GM18511 (cell line): ENCODE measurements around the gene ZNF544.
"Not testable (repeated sequence)": the region's sequence is repeated elsewhere in the genome, so short reads cannot be mapped to it uniquely, and the experiment has no call there.

ENCODE experiments used
- ATAC-seq: cut with Tn5 transposase; IDR thresholded peaks from one replicate; pipeline ENCODE4 v1.9.1; 2021; ENCODE audit warnings: mild to moderate bottlenecking, moderate library complexity; ENCODE audit not compliant: unreplicated experiment

The ZNF544 gene

DNA sequence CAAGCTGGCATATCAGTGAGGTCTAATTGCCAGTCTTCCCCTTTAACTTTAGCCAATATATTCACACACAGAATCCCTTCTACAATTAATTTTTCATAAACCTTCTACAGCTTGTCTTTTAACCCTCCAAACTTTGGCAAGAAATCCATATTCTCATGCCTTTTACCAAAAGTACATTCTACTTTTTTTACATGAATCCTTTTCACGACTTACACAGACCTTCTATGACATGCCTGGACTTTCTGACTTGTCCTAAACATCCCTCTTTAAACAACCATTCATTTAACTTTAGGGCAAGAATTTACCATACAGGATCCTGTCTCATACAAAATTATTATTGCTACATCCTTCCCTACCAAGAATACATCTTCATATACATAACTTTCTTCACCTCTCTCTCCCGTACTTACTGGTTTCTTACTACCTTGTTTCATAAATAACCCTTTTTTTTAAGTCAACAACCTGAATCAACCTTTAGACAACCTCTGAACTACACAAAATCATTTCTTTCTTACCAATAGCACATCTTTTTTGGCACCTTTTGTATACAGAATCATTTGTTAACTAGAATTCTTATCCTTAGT, 23.5 kb downstream of the ZNF544 start:
- no peak for ATAC-seq

DNA sequence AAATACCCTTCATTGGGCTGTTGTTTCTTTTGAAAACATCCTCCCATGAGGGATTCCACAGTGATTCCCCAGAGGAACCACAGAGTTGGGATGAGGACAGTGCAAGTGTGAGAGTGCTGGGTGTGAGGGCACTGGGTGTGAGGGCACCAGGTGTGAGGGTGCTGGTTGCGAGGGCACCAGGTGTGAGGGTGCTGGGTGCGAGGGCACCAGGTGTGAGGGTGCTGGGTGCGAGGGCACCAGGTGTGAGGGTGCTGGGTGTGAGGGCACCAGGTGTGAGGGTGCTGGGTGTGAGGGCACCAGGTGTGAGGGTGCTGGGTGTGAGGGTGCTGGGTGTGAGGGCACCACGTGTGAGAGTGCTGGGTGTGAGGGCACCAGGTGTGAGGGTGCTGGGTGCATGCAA, 29.5 kb downstream of the ZNF544 start:
- not testable (repeated sequence) for ATAC-seq

DNA sequence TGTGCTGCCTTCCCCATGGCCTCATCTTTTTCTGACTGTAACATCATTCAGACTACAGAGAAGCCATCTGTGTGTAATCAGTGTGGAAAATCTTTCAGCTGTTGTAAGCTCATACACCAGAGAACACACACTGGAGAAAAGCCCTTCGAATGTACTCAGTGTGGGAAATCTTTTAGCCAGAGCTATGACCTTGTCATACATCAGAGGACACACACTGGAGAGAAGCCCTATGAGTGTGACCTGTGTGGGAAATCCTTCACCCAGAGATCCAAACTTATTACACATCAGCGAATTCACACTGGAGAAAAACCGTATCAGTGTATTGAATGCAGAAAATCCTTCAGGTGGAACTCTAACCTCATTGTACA, 32.9 kb downstream of the ZNF544 start:
- no peak for ATAC-seq

DNA sequence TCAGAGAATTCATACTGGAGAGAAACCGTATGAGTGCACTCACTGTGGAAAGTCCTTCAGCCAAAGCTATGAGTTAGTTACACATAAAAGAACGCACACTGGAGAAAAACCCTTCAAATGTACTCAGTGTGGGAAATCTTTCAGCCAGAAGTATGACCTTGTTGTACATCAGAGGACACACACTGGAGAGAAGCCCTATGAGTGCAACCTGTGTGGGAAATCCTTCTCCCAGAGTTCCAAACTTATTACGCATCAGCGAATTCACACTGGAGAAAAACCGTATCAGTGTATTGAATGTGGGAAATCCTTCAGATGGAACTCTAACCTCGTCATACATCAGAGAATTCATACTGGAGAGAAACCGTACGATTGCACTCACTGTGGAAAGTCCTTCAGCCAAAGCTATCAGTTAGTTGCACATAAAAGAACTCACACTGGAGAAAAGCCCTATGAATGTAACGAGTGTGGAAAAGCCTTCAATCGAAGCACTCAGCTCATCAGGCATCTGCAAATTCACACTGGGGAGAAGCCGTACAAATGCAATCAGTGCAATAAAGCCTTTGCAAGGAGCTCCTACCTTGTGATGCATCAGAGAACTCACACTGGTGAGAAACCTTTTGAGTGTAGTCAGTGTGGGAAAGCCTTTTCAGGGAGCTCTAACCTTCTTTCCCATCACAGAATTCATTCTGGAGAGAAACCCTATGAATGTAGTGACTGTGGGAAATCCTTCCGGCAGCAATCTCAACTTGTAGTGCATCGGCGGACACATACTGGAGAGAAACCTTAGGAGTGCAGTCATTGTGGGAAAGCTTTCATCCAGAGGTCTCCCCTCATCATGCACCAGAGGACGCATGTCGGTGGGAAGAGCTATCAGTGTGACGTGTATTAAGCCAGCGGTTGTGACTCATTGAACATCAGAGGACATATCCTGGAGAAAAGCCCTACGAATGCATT, 33.5 kb downstream of the ZNF544 start:
- ATAC-seq, result no peak

DNA sequence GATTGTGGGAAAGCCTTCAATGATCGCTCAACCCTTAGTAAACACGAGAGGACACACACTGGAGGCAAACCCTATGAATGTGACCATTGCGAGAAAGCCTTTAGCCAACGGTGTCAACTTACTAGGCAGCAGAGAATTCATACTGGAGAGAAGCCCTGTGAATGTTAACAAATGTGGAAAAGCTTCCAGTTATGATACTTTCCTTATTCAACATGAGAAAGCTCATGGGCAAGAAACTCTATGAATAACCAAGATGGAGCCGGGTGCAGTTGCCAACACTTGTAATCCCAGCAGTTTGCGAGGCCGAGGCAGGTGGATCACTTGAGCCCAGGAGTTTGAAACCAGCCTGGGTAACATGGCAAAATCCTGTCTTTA, 34.2 kb downstream of the ZNF544 start:
- ATAC-seq, result no peak

DNA sequence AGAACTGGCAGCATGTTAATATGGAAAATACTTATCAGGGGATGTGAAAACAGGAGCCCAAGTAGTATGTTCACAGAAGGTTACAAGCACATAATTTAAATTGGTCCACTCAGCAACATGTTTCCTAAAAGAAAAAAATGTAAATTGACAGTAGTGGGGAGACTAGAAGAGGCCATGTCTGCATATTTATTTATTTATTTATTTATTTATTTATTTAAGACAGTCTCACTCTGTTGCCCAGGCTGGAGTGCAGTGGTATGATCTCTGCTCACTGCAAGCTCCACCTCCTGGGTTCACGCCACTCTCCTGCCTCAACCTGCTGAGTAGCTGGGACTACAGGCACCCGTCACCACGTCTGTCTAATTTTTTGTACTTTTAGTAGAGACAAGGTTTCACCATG, 36.4 kb downstream of the ZNF544 start:
- ATAC-seq, result no peak

DNA sequence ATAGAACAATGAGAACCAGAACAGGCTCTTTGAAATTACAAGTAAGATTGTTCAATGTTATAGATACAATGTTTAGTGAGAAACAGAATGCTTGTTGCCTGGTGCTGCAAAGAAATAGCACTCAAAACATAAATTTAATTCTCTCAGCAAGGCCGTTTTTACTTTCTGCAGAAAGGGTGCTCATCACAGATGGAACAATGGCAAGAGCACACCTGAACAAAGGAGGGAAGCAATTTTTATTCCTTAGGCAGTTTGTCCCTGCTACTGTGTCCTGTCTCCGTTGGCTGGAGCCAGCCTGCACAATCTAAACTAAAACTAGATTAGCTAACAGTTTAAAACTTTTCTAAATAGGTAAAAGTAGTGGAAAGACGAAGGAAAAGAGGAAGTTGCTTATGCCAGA, 39.6 kb downstream of the ZNF544 start:
- ATAC-seq, result no peak

DNA sequence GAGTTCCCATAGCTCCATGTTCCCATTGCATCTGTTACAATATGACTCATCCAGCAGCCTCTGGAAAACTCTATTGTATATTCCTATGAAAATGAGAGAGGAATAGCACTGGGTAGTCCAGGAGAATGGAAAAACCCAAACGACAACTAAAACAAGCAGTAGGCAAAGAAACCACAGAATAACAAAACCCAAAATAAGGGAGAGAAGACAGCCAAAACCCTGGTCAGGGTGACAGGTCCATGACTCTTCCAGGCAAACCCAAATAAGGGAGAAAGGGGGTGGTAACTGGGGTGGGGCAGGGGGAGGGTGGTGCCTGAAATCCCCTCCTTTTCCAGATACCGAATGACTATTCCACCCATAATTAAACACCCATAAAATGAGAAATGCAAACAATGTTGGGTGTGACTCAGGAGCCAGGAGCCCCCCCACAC, 46.1 kb downstream of the ZNF544 start:
- no peak for ATAC-seq

DNA sequence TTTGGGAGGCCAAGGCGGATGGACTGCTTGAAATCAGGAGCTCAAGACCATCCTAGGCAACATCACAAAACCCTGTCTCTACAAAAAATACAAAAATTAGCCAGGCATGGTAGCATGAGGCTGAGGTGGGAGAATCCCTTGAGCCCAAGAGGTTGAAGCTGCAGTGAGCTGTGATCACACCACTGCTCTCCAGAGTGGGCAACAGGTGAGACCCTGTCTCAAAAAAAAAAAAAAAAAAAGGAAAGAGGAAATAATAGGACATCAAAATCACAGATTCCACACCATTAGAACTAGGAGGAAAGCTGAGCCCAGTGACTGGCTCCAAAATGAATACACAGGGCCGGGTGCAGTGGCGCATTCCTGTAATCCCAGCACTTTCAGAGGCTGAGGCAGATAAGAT, 46.9 kb downstream of the ZNF544 start:
- ATAC-seq, result no peak

DNA sequence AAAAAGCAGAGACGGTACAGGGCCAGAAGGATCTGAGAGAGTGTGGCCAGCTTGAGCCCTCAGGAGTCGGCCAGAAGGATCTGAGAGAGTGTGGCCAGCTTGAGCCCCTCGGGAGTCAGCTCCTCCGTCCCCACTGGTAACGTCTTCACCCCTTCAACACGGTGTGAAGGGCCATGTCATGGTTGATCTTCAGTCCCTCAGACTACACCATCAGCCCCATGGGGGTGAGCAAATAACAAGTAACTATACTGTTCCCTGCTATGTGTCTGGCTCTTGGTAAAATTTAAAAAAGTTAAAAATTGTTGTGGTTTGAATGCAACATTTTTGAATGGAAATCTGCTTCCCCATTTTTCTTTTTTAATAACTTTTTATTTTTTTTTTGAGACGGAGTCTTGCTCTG, 48.5 kb downstream of the ZNF544 start:
- ATAC-seq, result no peak

DNA sequence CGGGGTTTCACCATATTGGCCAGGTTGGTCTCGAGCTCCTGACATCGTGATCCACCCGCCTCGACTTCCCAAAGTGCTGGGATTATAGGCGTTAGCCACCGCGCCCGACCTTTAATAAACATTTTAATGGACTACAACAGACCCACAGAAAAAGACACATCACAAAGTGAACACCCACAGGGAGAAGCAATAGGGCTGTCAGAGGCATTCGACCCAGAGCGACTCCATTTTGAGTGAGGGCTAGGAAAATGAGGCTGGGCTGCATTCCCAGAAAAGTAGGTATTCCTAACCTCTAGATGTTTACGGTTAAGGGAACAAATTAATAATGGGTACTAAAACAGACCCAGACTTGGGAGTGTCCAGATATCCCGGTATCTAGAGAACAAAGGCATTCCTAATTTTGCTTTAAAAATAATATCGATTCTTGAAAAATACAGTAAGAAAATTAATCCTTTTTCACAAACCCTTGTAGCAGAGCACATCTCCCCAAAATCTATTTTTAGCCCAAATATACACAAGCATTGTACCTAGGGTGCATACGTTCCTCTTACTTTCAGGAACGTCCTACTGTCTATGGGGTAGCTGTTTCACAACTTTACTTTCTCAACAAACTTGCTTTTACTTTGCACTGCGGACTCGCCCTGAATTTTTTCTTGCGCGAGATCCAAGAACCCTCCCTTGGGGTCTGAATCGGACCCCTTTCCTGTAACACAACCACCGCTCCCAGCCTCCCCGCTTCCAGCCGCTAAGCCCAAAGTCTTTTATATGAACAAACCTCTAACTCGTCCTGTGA, 49.2 kb downstream of the ZNF544 start:
- ATAC-seq, result peak; percentile 1

DNA sequence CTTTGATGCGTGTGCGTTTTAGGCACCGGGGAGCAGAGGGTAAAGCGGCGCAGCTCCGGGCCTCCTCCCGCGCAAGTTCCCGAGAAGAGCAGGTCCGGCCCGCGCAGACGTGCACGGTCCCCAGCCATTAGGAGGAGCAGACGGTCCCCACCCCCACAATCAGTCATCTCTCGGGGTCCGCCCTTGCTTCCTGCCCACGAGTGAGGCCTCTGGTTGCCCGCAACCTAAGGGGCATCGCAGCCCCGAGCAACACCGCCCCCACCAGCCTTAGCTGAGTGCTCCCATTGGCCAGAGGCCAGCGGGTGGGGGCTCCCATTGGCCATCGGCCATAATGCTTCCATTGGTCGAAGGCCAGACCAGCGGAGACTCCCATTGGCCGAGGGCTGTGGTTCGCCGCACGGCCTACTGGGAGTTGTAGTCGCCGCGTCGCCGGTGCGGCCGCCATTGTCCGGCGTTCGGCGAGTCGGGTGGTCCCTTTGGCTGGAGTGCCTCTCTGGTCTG, 49.9 kb downstream of the ZNF544 start, which contains the start of gene ZNF8:
TSS of gene ZNF8 (plus strand) at position 415 of the 501 bp plus-strand sequence. CDS start 127 bp downstream, outside the sequence.
- ATAC-seq, result peak; percentile 96

DNA sequence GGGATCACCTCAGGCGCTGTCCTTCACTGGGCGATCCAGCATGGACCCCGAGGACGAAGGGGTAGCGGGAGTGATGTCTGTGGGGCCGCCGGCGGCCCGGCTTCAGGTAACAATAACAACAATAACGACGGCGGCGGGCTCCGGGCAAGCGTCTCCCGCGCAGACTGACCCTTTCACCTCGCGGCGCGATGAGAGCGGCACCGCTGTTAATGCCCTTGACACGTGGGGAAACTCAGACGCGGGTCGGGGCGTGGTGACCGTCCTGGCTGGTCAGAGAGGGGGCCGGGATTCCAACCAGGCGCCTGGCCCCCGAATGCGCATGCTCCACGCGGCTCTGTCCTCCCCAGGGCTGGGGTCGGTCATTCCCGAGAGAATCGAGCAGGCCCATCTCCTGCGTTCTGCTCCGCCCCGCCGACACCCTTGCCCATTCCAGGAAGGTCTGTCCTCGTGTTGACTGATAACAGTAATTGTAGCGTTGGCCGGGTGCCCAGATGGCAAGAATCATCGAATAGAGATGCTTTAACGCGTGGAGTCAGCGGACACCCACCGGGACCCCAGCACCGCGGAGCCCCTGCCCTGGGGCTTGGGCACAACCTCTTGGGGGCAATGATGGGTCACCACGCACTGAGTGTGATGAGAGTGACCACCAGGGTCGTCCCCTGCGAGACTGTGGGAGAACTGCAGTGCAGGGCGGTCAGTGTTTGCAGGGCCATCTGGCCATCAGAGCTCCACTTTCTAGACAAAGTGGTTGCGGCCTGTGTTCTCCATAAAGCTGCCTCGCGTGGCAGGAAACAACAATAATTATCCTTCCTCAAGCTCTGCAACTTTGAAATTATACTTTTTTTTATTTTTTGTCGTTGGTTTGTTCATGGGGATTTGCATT, 50.6 kb downstream of the ZNF544 start:
- peak; percentile 25 for ATAC-seq

DNA sequence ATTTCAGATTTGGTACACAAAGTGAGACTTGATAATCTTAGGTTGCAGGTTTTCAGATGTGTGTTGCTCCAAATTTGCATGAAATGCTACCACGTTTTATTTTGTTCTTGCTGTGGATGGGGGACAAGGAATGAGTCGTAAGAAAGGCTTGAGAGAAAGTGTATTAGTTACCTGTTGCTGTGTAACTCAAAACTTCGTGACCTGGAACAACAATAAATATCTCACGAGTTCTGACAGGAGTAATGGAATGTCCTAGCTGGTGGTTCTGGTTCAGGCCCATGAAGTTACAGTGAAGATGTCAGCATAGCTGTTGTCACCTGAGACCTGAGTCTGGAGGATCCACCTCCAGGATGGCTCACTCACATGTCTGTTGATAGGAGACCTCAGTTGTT, 51.2 kb downstream of the ZNF544 start:
- ATAC-seq, result no peak

DNA sequence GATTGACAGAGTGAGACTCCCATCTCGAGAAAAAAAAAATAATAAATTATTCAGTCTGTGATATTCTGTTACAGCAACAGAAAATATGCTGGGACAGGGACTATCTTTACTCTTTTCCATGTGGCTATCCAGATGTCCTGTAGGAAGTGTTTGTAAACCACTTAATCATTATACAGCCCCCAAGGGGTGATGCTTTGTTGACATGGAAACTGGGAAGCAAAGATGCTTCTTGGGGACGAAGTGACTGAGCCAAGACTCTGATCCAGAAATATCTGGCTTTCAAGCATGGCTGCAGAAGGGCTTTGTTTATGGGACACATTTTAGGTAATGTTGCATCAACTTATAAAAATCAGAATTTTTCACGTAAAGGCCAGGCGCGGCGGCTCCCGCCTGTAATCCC, 55.5 kb downstream of the ZNF544 start:
- ATAC-seq, result no peak

DNA sequence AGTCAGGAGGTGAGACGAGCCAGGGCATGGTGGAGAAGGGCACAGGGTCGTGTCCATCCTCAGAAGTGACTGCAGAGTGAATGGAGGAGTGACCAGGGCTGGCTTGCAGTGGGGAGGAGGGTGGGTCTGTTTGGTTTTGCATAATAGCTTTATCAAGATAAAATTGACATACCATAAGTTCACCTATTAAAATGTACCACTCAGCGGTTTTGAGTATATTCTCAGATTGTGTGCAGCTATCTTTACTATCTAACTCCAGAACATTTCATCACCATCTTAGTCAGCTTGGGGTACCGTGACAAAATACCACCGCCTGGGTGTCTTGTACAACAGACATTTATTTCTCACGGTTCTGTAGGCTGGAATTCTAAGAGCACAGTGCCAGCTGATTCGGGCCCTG, 63.2 kb downstream of the ZNF544 start:
- ATAC-seq, result no peak

DNA sequence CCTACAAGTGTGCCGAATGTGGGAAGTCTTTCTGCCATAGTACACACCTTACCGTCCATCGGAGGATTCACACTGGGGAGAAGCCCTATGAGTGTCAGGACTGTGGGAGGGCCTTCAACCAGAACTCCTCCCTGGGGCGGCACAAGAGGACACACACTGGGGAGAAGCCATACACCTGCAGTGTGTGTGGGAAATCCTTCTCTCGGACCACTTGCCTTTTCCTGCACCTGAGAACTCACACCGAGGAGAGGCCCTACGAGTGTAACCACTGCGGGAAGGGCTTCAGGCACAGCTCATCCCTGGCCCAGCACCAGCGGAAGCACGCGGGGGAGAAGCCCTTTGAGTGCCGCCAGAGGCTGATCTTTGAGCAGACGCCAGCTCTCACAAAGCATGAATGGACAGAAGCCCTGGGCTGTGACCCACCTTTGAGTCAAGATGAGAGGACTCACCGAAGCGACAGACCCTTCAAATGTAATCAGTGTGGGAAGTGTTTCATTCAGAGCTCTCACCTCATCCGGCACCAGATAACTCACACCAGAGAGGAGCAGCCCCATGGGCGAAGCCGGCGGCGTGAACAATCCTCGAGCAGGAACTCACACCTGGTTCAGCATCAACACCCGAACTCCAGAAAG, 66.1 kb downstream of the ZNF544 start:
- ATAC-seq, result no peak

DNA sequence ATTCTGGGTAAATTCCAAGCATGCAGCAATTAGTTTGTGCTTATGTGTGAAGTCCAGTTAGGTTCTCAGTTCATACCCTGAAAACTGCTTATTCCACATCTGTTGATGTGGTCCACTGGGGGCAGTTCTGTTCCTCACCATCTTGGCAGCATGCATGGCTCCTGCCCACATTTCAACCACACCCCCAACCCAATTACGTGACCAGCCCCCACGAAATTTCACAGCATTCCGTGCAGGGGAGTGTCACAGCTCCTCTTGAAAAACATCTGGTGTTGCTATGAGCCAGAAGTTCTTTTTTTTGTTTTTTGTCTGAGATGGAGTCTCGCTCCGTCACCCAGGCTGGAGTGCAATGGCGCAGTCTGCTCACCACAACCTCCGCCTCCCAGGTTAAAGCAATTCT, 67.4 kb downstream of the ZNF544 start:
- no peak for ATAC-seq

DNA sequence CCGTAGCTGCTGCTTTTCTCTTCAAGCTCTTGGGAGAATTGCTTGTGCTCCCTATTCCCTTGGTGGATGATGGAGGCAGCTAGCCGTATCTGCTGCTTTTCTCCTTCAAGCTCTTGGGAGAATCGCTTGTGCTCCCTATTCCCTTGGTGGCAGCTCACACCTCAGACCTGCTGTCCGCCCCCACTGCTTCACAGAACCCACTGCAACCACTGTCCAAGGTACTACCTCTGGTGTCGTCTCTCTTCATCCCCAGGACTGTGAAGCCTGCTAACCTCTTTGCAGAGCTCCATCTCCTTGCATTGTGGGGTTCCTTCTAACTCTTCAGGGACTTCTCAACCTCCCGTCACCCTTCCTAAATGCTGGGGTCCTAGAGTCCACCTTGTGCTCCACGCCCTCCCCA, 71.9 kb downstream of the ZNF544 start:
- no peak for ATAC-seq

DNA sequence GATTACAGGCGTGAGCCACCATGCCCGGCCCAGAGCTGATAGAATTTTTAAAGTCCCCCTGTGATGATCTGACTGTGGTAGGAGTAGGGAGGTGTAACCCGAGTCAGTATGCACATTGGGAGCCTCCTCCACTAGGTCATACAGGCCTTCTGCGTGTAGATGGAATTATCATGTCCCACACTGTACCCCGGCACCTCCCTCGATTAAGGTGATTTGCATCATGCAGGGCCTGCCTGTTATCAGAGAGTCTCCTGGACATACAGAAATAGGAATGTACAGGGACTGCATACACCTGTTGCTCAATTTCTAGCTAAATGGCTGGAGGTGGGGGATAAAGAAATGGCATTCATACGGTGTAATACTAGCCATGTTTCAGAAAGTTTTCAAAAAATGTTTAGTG, 75.5 kb downstream of the ZNF544 start:
- ATAC-seq, result no peak
